ENCODE results near the gene PLEKHD1. TPM values are rescaled to one million over a fixed set of nuclear protein-coding genes. Genes with fewer than 3 reads are reported as not detected.

Gene PLEKHD1
- total RNA-seq, 1 experiment from 2014 or later = 1.2 TPM

- TF ChIP-seq CEBPB (IDR thresholded peaks at IDR 0.05; ENCODE audit: low read depth) (no peak), SRF (IDR thresholded peaks at IDR 0.05; ENCODE audit: low read depth) (no peak), SIN3A (IDR thresholded peaks at IDR 0.05; ENCODE audit: low read depth) (no peak), EZH2 (IDR thresholded peaks at IDR 0.05) (no peak)
Observed at GRCh38 chr14:69540654-69541335, 56.3 kb downstream of the PLEKHD1 start (continued).

- Histone ChIP-seq H3K27ac (ENCODE audit: low read depth, low read length) (no peak overlapping the region), H3K9ac (ENCODE audit: low read length) (no peak overlapping the region), H3K4me1 (ENCODE audit: control insufficient read depth in 1 of 2, insufficient read depth in 2 of 2, low read length in 2 of 2) (no peaks in the 10 kb centered on the region), H2AFZ (ENCODE audit: low read depth, low read length, poor library complexity, severe bottlenecking) (no peak overlapping the region), H3K4me3 (replicated peaks in 1 of 2; ENCODE audit: low read depth in 1 of 2, low read length in 2 of 2) (no peak overlapping the region), H4K20me1 (ENCODE audit: insufficient read depth) (no peaks in the 10 kb centered on the region), H3K9me3 (ENCODE audit: control insufficient read depth in 1 of 2, insufficient read depth in 1 of 2, low read depth in 1 of 2, low read length in 2 of 2) (no peaks in the 10 kb centered on the region), H3K27me3 (ENCODE audit: insufficient read depth, low read length) (no peaks in the 10 kb centered on the region), H3K36me3 (ENCODE audit: control insufficient read depth in 1 of 2, insufficient read depth in 2 of 2, low read length in 2 of 2) (no peaks in the 10 kb centered on the region), H3K79me2 (ENCODE audit: insufficient read depth, low read length) (no peaks in the 10 kb centered on the region), H3K4me2 (ENCODE audit: low read length) (no peak overlapping the region), H3K9me2 (ENCODE audit: insufficient read depth) (no peaks in the 10 kb centered on the region)
- ChIA-PET RAD21 (ENCODE audit: low non-redundant PET in 1 of 2, low total read pairs in 2 of 2, uncharacterized antibody in 2 of 2, unreplicated experiment in 2 of 2) (no interaction called here), CTCF (no interaction called here), POLR2A (no interaction called here)
- ATAC-seq (no peak), DNase-seq (ENCODE audit: low read depth, low spot score) (no peak)
- intact Hi-C loops (cut with micrococcal nuclease) = no loop called here
- BruUV-seq (replicated peaks) = no TSS peak
- TF ChIP-seq ELF1 (IDR thresholded peaks at IDR 0.05; ENCODE audit: borderline replicate concordance, low read depth) (no peak), REST (IDR thresholded peaks at IDR 0.05; ENCODE audit: low read depth) (no peak), TCF7L2 (IDR thresholded peaks at IDR 0.05; ENCODE audit: borderline replicate concordance, extremely low read depth, insufficient read depth, insufficient read length) (no peak), SRF (IDR thresholded peaks at IDR 0.05; ENCODE audit: low read depth) (no peak), EGR1 (IDR thresholded peaks at IDR 0.05; ENCODE audit: low read depth) (no peak), POLR2A (IDR thresholded peaks at IDR 0.05; ENCODE audit: borderline replicate concordance, extremely low read depth, insufficient read depth, insufficient read length) (no peak), SP1 (IDR thresholded peaks at IDR 0.05; ENCODE audit: low read depth) (no peak), POLR2AphosphoS5 (IDR thresholded peaks at IDR 0.05; ENCODE audit: low read depth, low read length) (no peak), ZFX (IDR thresholded peaks at IDR 0.05) (no peak), MAX (IDR thresholded peaks at IDR 0.05) (no peak), CBX3 (IDR thresholded peaks at IDR 0.05; ENCODE audit: low read depth) (no peak), YY1 (IDR thresholded peaks at IDR 0.05; ENCODE audit: extremely low read depth, insufficient replicate concordance, low read depth, low read length) (no peak), EZH2phosphoT487 (IDR thresholded peaks at IDR 0.05; ENCODE audit: borderline replicate concordance) (no peak), FOSL1 (IDR thresholded peaks at IDR 0.05; ENCODE audit: low read depth) (no peak), SIN3A (IDR thresholded peaks at IDR 0.05; ENCODE audit: low read depth) (no peak), RAD21 (IDR thresholded peaks at IDR 0.05; ENCODE audit: low read depth) (no peak)
- TF ChIP-seq, protein P1, sequence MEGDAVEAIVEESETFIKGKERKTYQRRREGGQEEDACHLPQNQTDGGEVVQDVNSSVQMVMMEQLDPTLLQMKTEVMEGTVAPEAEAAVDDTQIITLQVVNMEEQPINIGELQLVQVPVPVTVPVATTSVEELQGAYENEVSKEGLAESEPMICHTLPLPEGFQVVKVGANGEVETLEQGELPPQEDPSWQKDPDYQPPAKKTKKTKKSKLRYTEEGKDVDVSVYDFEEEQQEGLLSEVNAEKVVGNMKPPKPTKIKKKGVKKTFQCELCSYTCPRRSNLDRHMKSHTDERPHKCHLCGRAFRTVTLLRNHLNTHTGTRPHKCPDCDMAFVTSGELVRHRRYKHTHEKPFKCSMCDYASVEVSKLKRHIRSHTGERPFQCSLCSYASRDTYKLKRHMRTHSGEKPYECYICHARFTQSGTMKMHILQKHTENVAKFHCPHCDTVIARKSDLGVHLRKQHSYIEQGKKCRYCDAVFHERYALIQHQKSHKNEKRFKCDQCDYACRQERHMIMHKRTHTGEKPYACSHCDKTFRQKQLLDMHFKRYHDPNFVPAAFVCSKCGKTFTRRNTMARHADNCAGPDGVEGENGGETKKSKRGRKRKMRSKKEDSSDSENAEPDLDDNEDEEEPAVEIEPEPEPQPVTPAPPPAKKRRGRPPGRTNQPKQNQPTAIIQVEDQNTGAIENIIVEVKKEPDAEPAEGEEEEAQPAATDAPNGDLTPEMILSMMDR (IDR thresholded peaks at IDR 0.05 in 2 of 3, conservative IDR thresholded peaks at IDR 0.05 in 1 of 3; ENCODE audit: borderline replicate concordance in 1 of 3, insufficient read depth in 1 of 3, low read depth in 2 of 3, low read length in 2 of 3) = no peak
Observed at GRCh38 chr14:69542311-69542710, 57.8 kb downstream of the PLEKHD1 start.

Measured in HCT116 (cell line).